GM12878 (cell line): ENCODE measurements around the gene RCHY1. TPM values are rescaled to one million over a fixed set of nuclear protein-coding genes. Genes with fewer than 3 reads are reported as not detected.
"Not testable (repeated sequence)": the region's sequence is repeated elsewhere in the genome, so short reads cannot be mapped to it uniquely, and the experiment has no call there.

Experiments
- ATAC-seq: fragments of 200-7000 bp; cut with Tn5 transposase; 3 replicates; pipeline ENCODE4 v1.9.1; 2020; ENCODE audit warnings: mild to moderate bottlenecking, moderate library complexity
- BruUV-seq: library from RNA; stranded (reverse); fragments of 400-500 nt; replicated peaks from 2 replicates; lab custom pipeline; 2021; lab: Mats Ljungman, UMichigan
- CTCF ChIA-PET: fragments of 300-600 bp; sonication (Branson Sonifier 250); formaldehyde crosslinking; extraction: SDS; loops from one replicate; lab custom pipeline; 2021; ENCODE audit warnings: inconsistent platforms; lab: Yijun Ruan, JAX
- POLR2A ChIA-PET: fragments of 350-600 bp; formaldehyde crosslinking; extraction: SDS; loops from one replicate; lab custom pipeline; 2021; ENCODE audit warnings: inconsistent platforms; lab: Charles Lee
- RAD21 ChIA-PET: fragments of 300-600 bp; sonication (Branson Sonifier 250); formaldehyde crosslinking; loops from one replicate; lab custom pipeline; 2023; ENCODE audit warnings: antibody characterized with exemption; ENCODE audit not compliant: unreplicated experiment; lab: Charles Lee
- SMC1A ChIA-PET: fragments of 300-600 bp; sonication (Branson Sonifier 250); formaldehyde crosslinking; loops from one replicate; lab custom pipeline; 2023; ENCODE audit not compliant: unreplicated experiment, uncharacterized antibody; lab: Charles Lee
- DNase-seq: peaks from one replicate; pipeline ENCODE4 v3.0.0-alpha.2; 2011; ENCODE audit warnings: low read depth, low spot score
- FAIRE-seq: peaks from 3 replicates; lab custom pipeline; 2011; peaks lifted over from hg19 to GRCh38; lab: Jason Lieb, UNC
- H2AFZ ChIP-seq: 2 replicates; pipeline ENCODE4 v1.6.0; 2011; ENCODE audit warnings: low read depth, low read length, control low read depth; ENCODE audit not compliant: control insufficient read depth
- H3K27ac ChIP-seq: 2 replicates; pipeline ENCODE4 v1.5.1; 2011; ENCODE audit warnings: control low read depth; ENCODE audit not compliant: control insufficient read depth, insufficient read depth
- H3K27me3 ChIP-seq, 2 experiments: replicated peaks in 1 of 2; 2 replicates each; pipeline versions ENCODE4 v1.6.0 to v1.6.1; 2011; ENCODE audit warnings: low read length in 1 of 2; ENCODE audit not compliant: control insufficient read depth in 2 of 2, insufficient read depth in 2 of 2
- H3K36me3 ChIP-seq, 2 experiments: 2 replicates each; pipeline ENCODE4 v1.5.1; 2011; ENCODE audit warnings: low read length in 1 of 2; ENCODE audit not compliant: control insufficient read depth in 2 of 2, insufficient read depth in 2 of 2
- H3K4me1 ChIP-seq: 2 replicates; pipeline ENCODE4 v1.6.1; 2011; ENCODE audit warnings: mild to moderate bottlenecking, low read length, moderate library complexity, mixed read lengths; ENCODE audit not compliant: control insufficient read depth, insufficient read depth
- H3K4me2 ChIP-seq: 2 replicates; pipeline ENCODE4 v1.6.0; 2011; ENCODE audit warnings: control low read depth; ENCODE audit not compliant: control insufficient read depth, insufficient read depth
- H3K4me3 ChIP-seq: fragments of 200-600 bp; sonication (generic); 2 replicates; pipeline ENCODE4 v1.5.1; 2016
- H3K79me2 ChIP-seq: 2 replicates; pipeline ENCODE4 v1.6.0; 2011; ENCODE audit warnings: low read length; ENCODE audit not compliant: control insufficient read depth, insufficient read depth
- H3K9ac ChIP-seq: 2 replicates; pipeline ENCODE4 v1.8.0; 2011; ENCODE audit warnings: low read length, control low read depth, mixed read lengths; ENCODE audit not compliant: control insufficient read depth, insufficient read depth
- H3K9me3 ChIP-seq: replicated peaks from 3 replicates; pipeline ENCODE4 v1.5.1; 2011; ENCODE audit warnings: mild to moderate bottlenecking, low read length; ENCODE audit not compliant: control insufficient read depth, insufficient read depth
- H4K20me1 ChIP-seq: 2 replicates; pipeline ENCODE4 v1.6.0; 2011; ENCODE audit not compliant: control insufficient read depth, insufficient read depth
- E4F1 ChIP-seq: fragments of 450-650 bp; IDR thresholded peaks from 2 replicates; pipeline ENCODE4 v1.6.1; 2018; ENCODE audit warnings: borderline replicate concordance, mild to moderate bottlenecking; ENCODE audit not compliant: partially characterized antibody
- FOXK2 ChIP-seq: fragments of 450-650 bp; IDR thresholded peaks from 2 replicates; pipeline ENCODE4 v1.6.1; 2017; ENCODE audit warnings: mild to moderate bottlenecking, moderate library complexity
- HCFC1 ChIP-seq: fragments of 150-350 bp; IDR thresholded peaks from 2 replicates; pipeline ENCODE4 v1.6.1; 2014; ENCODE audit warnings: low read length
- NFYA ChIP-seq: IDR thresholded peaks from 2 replicates; pipeline ENCODE4 v1.6.1; 2011; ENCODE audit warnings: low read depth, mild to moderate bottlenecking, low read length, improper control_type of control experiment, borderline replicate concordance
- POU2F2 ChIP-seq: IDR thresholded peaks from 3 replicates; pipeline ENCODE4 v1.6.1; 2011; ENCODE audit warnings: low read depth, mild to moderate bottlenecking, low read length, borderline replicate concordance
- SPI1 ChIP-seq: IDR thresholded peaks from 2 replicates; pipeline ENCODE4 v1.6.1; 2011; ENCODE audit warnings: low read depth, mild to moderate bottlenecking, low read length, moderate library complexity, borderline replicate concordance; ENCODE audit not compliant: insufficient read depth
- TCF3 ChIP-seq: IDR thresholded peaks from 2 replicates; pipeline ENCODE4 v1.6.1; 2012; ENCODE audit warnings: low read depth, mild to moderate bottlenecking, low read length, borderline replicate concordance; ENCODE audit not compliant: insufficient read depth
- WGBS: methylation state at CpG from one replicate; pipeline ENCODE4 v1.1.6; 2016; ENCODE audit warnings: low lambda C conversion rate; ENCODE audit not compliant: insufficient replicate concordance, insufficient coverage; ENCODE audit errors: missing lambda C conversion rate; 5-methylcytosine and 5-hydroxymethylcytosine counted together
- in situ Hi-C: fragments of 300-500 bp; cut with MboI; formaldehyde crosslinking; loops from 9 replicates; pipeline ENCODE4 v1.14.3; 2018; ENCODE audit warnings: mixed read lengths
- intact Hi-C: fragments of 100-400 bp; cut with micrococcal nuclease; formaldehyde crosslinking; loops from one replicate; pipeline ENCODE4 v1.14.2; 2022; ENCODE audit not compliant: unreplicated experiment
- polyA plus RNA-seq, 11 experiments: library from polyadenylated mRNA; depleted of rRNA in 4 of 11; unstranded in 6 of 11; stranded (reverse) in 5 of 11; fragments of >200 nt; fragmentation: Nextera tagmentation in 4 of 11; fragmentation: Illumina TruSeq in 1 of 11; extraction: Ambion mirVana in 4 of 11; extraction: Trizol in 1 of 11; gene quantifications; 1 replicate in 1 of 11; 2 replicates in 10 of 11; pipeline versions ENCODE4 v1.2.1 to v1.2.3, GENCODE V29; 2011 to 2016; ENCODE audit warnings: inconsistent platforms in 2 of 11, missing spikeins in 2 of 11, low read depth in 1 of 11
- total RNA-seq, 4 experiments: library from RNA; depleted of rRNA in 3 of 4; stranded (reverse); fragments of >200 nt in 3 of 4; fragmentation: Illumina TruSeq in 1 of 4; extraction: Trizol in 1 of 4; gene quantifications; 2 replicates each; pipeline versions ENCODE4 v1.2.1 to v1.2.3, GENCODE V29; 2013 to 2021
- TF ChIP-seq, protein P1 (sequence below): fragments of 450-650 bp; IDR thresholded peaks from 2 replicates; pipeline ENCODE4 v1.6.1; 2017; ENCODE audit warnings: low read depth, mild to moderate bottlenecking, moderate library complexity

RCHY1 gene
- total and polyA plus RNA-seq, 10 of the 15 experiments (the other 5 are each of a cell fraction or from before 2014, with no cell fraction given): 12.0 to 50.6 (median 26.4) TPM

DNA sequence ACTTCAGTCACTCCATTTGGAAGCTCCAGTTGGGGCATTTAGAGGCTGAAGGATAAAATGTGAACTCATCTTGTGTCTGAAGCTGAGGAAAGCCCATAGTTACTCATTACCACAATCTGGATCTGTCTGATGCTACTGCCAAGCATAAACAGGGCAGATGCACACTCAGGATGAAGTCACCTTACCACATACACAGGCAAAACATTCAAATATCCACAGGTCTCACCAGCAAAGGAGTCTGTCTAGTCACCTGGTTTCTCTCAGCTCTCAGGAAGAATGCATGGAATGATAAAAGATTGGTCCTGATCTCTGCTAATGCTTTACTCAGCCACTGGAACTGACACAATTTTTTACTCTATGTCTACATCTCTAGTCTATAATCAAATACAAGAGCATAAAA lies 28.6 kb upstream of the RCHY1 start:
- CTCF ChIA-PET: interaction anchor here (0.6 to 1.1 kb wide), 2 partner anchors 33 to 222 kb away, joined by 3 read pairs; no protein-coding TSS in a partner anchor
- H3K27me3 ChIP-seq: no peaks in the 10 kb centered on the region
- no peaks in the 10 kb centered on the region; a peak in 1 of 4 replicates for H3K36me3 ChIP-seq
- DNase-seq (no peak), FAIRE-seq (no peak), ATAC-seq (no peak)
- intact Hi-C loops (no loop called here), in situ Hi-C loops (no loop called here)
- no peak overlapping the region for H3K27ac ChIP-seq
- POLR2A ChIA-PET: no interaction called here
- H3K4me3 ChIP-seq: no peak overlapping the region
- BruUV-seq: no TSS peak
- H3K9ac ChIP-seq: no peak overlapping the region
- H4K20me1 ChIP-seq: no peaks in the 10 kb centered on the region
- TF ChIP-seq, protein P1, sequence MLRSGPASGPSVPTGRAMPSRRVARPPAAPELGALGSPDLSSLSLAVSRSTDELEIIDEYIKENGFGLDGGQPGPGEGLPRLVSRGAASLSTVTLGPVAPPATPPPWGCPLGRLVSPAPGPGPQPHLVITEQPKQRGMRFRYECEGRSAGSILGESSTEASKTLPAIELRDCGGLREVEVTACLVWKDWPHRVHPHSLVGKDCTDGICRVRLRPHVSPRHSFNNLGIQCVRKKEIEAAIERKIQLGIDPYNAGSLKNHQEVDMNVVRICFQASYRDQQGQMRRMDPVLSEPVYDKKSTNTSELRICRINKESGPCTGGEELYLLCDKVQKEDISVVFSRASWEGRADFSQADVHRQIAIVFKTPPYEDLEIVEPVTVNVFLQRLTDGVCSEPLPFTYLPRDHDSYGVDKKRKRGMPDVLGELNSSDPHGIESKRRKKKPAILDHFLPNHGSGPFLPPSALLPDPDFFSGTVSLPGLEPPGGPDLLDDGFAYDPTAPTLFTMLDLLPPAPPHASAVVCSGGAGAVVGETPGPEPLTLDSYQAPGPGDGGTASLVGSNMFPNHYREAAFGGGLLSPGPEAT: no peak
- TF ChIP-seq NFYA (no peak), TCF3 (no peak), POU2F2 (no peak), E4F1 (no peak), SPI1 (no peak), FOXK2 (no peak), HCFC1 (no peak)
- no peaks in the 10 kb centered on the region for H3K9me3 ChIP-seq
- no peaks in the 10 kb centered on the region for H3K79me2 ChIP-seq
- no peaks in the 10 kb centered on the region for H3K4me1 ChIP-seq
- H2AFZ ChIP-seq: no peak overlapping the region
- RAD21 ChIA-PET: no interaction called here
- SMC1A ChIA-PET: interaction anchor here (0.7 kb wide), 1 partner anchor 511 kb away, joined by 3 read pairs; no protein-coding TSS in a partner anchor
- no peak overlapping the region for H3K4me2 ChIP-seq

- H3K27me3 ChIP-seq, H3K9me3 ChIP-seq, DNase-seq, in situ Hi-C loops, ATAC-seq, H2AFZ ChIP-seq, H3K4me3 ChIP-seq, H3K4me1 ChIP-seq, H4K20me1 ChIP-seq, H3K27ac ChIP-seq, BruUV-seq, CTCF ChIA-PET, H3K36me3 ChIP-seq, SMC1A ChIA-PET, H3K9ac ChIP-seq, H3K4me2 ChIP-seq, RAD21 ChIA-PET, intact Hi-C loops, FAIRE-seq, H3K79me2 ChIP-seq: not testable (repeated sequence)
- WGBS: 90% methylated on average over 6 of the region's 6 CpGs
- POLR2A ChIA-PET: interaction anchor here (0.6 kb wide), 1 partner anchor 23 kb away, joined by 3 read pairs; the partner anchor contains the start of genes RCHY1 and THAP6
Observed at GRCh38 chr4:75537308-75537707, 23.1 kb upstream of the RCHY1 start.
